WTC11 (cell line): Measurements from ENCODE around the gene WNK2. TPM values are rescaled to one million over a fixed set of nuclear protein-coding genes. Genes with fewer than 3 reads are reported as not detected.

ENCODE experiments used
- ATAC-seq: fragments of 200-7000 bp; cut with Tn5 transposase; 2 replicates; pipeline ENCODE4 v1.10.0; 2021; ENCODE audit warnings: mild to moderate bottlenecking, moderate library complexity
- CTCF ChIA-PET: fragments of 300-600 bp; sonication (Branson Sonifier 250); formaldehyde crosslinking; loops from one replicate; lab custom pipeline; 2021; ENCODE audit warnings: antibody characterized with exemption; lab: Charles Lee
- POLR2A ChIA-PET: fragments of 350-600 bp; sonication (Branson Sonifier 250); formaldehyde crosslinking; loops from one replicate; lab custom pipeline; 2021; ENCODE audit warnings: antibody characterized with exemption; lab: Charles Lee
- DNase-seq: peaks from one replicate; pipeline ENCODE4 v3.0.0; 2021; ENCODE audit warnings: low spot score
- H3K27ac Mint-ChIP-seq: 2 replicates; pipeline ENCODE4 v1.8.0; 2021; ENCODE audit warnings: mixed read lengths
- H3K27me3 Mint-ChIP-seq: 2 replicates; pipeline ENCODE4 v1.8.0; 2021; ENCODE audit warnings: low read depth, mild to moderate bottlenecking, moderate library complexity, mixed read lengths
- H3K36me3 Mint-ChIP-seq: 2 replicates; pipeline ENCODE4 v1.8.0; 2021; ENCODE audit warnings: mixed read lengths
- H3K4me1 Mint-ChIP-seq: 2 replicates; pipeline ENCODE4 v1.8.0; 2022; ENCODE audit warnings: mixed read lengths
- H3K4me3 Mint-ChIP-seq: 2 replicates; pipeline ENCODE4 v1.8.0; 2021; ENCODE audit warnings: mild to moderate bottlenecking, moderate library complexity, mixed read lengths
- H3K9me3 Mint-ChIP-seq: 2 replicates; pipeline ENCODE4 v1.8.0; 2021; ENCODE audit warnings: mixed read lengths
- ATF2 ChIP-seq: sonication (generic); formaldehyde crosslinking; IDR thresholded peaks from 2 replicates; pipeline ENCODE4 v1.8.1; 2022; ENCODE audit warnings: low read depth, missing genetic modification reagents, borderline replicate concordance
- ATF6 ChIP-seq: sonication (generic); formaldehyde crosslinking; IDR thresholded peaks from 2 replicates; pipeline ENCODE4 v1.8.1; 2023; ENCODE audit warnings: mild to moderate bottlenecking, missing genetic modification reagents
- CBFB ChIP-seq: sonication (generic); formaldehyde crosslinking; IDR thresholded peaks from 2 replicates; pipeline ENCODE4 v1.8.1; 2022; ENCODE audit warnings: mild to moderate bottlenecking, low read depth, missing genetic modification reagents
- CDX4 ChIP-seq: fragments of 250-450 bp; sonication (Bioruptor Pico); IDR thresholded peaks from 2 replicates; pipeline ENCODE4 v1.9.0; 2021; ENCODE audit warnings: moderate library complexity, mild to moderate bottlenecking, inconsistent platforms, borderline replicate concordance
- CREM ChIP-seq: sonication (generic); formaldehyde crosslinking; IDR thresholded peaks from 2 replicates; pipeline ENCODE4 v1.8.1; 2022; ENCODE audit warnings: mild to moderate bottlenecking, missing genetic modification reagents, moderate library complexity
- CTCF ChIP-seq: fragments of 200-600 bp; IDR thresholded peaks from 2 replicates; pipeline ENCODE4 v1.8.0; 2022; ENCODE audit warnings: antibody characterized with exemption
- E2F1 ChIP-seq: sonication (generic); formaldehyde crosslinking; IDR thresholded peaks from 2 replicates; pipeline ENCODE4 v1.8.0; 2022; ENCODE audit warnings: mild to moderate bottlenecking, missing genetic modification reagents
- EMX1 ChIP-seq: fragments of 250-450 bp; sonication (Bioruptor Pico); IDR thresholded peaks from 2 replicates; pipeline ENCODE4 v1.8.0; 2021; ENCODE audit warnings: mild to moderate bottlenecking
- ETV6 ChIP-seq: sonication (generic); formaldehyde crosslinking; IDR thresholded peaks from 2 replicates; pipeline ENCODE4 v1.8.1; 2022; ENCODE audit warnings: mild to moderate bottlenecking, missing genetic modification reagents
- FOXP4 ChIP-seq: sonication (generic); formaldehyde crosslinking; IDR thresholded peaks from 2 replicates; pipeline ENCODE4 v1.8.0; 2022; ENCODE audit warnings: mild to moderate bottlenecking, missing genetic modification reagents
- HMGXB4 ChIP-seq: sonication (generic); formaldehyde crosslinking; IDR thresholded peaks from 2 replicates; pipeline ENCODE4 v1.8.1; 2023; ENCODE audit warnings: mild to moderate bottlenecking, moderate library complexity, missing genetic modification reagents
- IRF1 ChIP-seq: sonication (generic); formaldehyde crosslinking; IDR thresholded peaks from 2 replicates; pipeline ENCODE4 v1.8.0; 2023; ENCODE audit warnings: missing genetic modification reagents
- NFE2L1 ChIP-seq: sonication (generic); formaldehyde crosslinking; IDR thresholded peaks from 2 replicates; pipeline ENCODE4 v1.8.1; 2023; ENCODE audit warnings: missing genetic modification reagents
- NFYB ChIP-seq: sonication (generic); formaldehyde crosslinking; conservative IDR thresholded peaks from 2 replicates; pipeline ENCODE4 v1.8.0; 2022; ENCODE audit warnings: low read depth, missing genetic modification reagents
- NR1H2 ChIP-seq: sonication (generic); formaldehyde crosslinking; IDR thresholded peaks from 2 replicates; pipeline ENCODE4 v1.9.0; 2021; ENCODE audit warnings: mild to moderate bottlenecking, moderate library complexity, missing genetic modification reagents
- PREB ChIP-seq: sonication (generic); formaldehyde crosslinking; IDR thresholded peaks from 2 replicates; pipeline ENCODE4 v1.8.1; 2022; ENCODE audit warnings: mild to moderate bottlenecking, missing genetic modification reagents, moderate library complexity, borderline replicate concordance
- SMAD4 ChIP-seq: sonication (generic); formaldehyde crosslinking; IDR thresholded peaks from 2 replicates; pipeline ENCODE4 v1.8.0; 2022; ENCODE audit warnings: mild to moderate bottlenecking, missing genetic modification reagents
- ZNF219 ChIP-seq: sonication (generic); formaldehyde crosslinking; IDR thresholded peaks from 2 replicates; pipeline ENCODE4 v1.8.0; 2023; ENCODE audit warnings: missing genetic modification reagents, mild to moderate bottlenecking, borderline replicate concordance
- ZNF423 ChIP-seq: fragments of 250-450 bp; sonication (Bioruptor Pico); IDR thresholded peaks from 2 replicates; pipeline ENCODE4 v2.1.2; 2022; ENCODE audit warnings: mild to moderate bottlenecking, moderate library complexity
- ZNF671 ChIP-seq: fragments of 250-450 bp; sonication (Bioruptor Pico); IDR thresholded peaks from 2 replicates; pipeline ENCODE4 v1.8.0; 2021; ENCODE audit warnings: mild to moderate bottlenecking
- total RNA-seq: library from RNA; stranded (reverse); gene quantifications from 3 replicates; pipeline ENCODE4 v1.2.3, GENCODE V29; 2021

WNK2 gene
- total RNA-seq, 1 experiment from 2014 or later, result 120 TPM

- TF ChIP-seq FOXP4 (CRISPR knock-in tag) (no peak), NR1H2 (no peak), ZNF423 (CRISPR knock-in tag) (no peak), NFYB (CRISPR knock-in tag) (no peak), PREB (no peak), CTCF (no peak), CREM (CRISPR knock-in tag) (no peak), HMGXB4 (CRISPR knock-in tag) (no peak), NFE2L1 (no peak), CBFB (CRISPR knock-in tag) (no peak), IRF1 (CRISPR knock-in tag) (no peak), SMAD4 (CRISPR knock-in tag) (no peak), ZNF219 (no peak)
These were observed 53.6 kb downstream of the WNK2 start (continued) for GRCh38 chr9:93237540-93237939.

- H3K4me1 Mint-ChIP-seq, result peaks cover 5% of the 10 kb centered on the region
- ChIA-PET POLR2A (no interaction called here), CTCF (interaction anchor here (1.3 kb wide), 1 partner anchor 85 kb away, joined by 4 read pairs; no protein-coding TSS in a partner anchor)
- peaks cover 13% of the 10 kb centered on the region for H3K36me3 Mint-ChIP-seq
- no peaks in the 10 kb centered on the region for H3K27me3 Mint-ChIP-seq
- no peak for DNase-seq
- H3K27ac Mint-ChIP-seq, result no peak overlapping the region
- H3K9me3 Mint-ChIP-seq, result no peaks in the 10 kb centered on the region
- no peak overlapping the region for H3K4me3 Mint-ChIP-seq
- no peak for ATAC-seq
- TF ChIP-seq EMX1 (CRISPR knock-in tag), result no peak
- no peak for TF ChIP-seq CTCF
- TF ChIP-seq E2F1, result no peak
- no peak for TF ChIP-seq ZNF671 (CRISPR knock-in tag)
- TF ChIP-seq ATF2 (CRISPR knock-in tag), result no peak
- no peak for TF ChIP-seq ATF6 (CRISPR knock-in tag)
- no peak for TF ChIP-seq ETV6 (CRISPR knock-in tag)
- no peak for TF ChIP-seq CDX4 (CRISPR knock-in tag)
These were observed 55.3 kb downstream of the WNK2 start for GRCh38 chr9:93238953-93239925.
